Esophagus squamous epithelium (tissue), 5 donors: ENCODE results near the gene TMEM215. TPM values are rescaled to one million over a fixed set of nuclear protein-coding genes. Genes with fewer than 3 reads are reported as not detected.

ENCODE experiments used
- DNase-seq: peaks from one replicate; lab custom pipeline; 2025; lab: John Stamatoyannopoulos, UW
- H3K27ac ChIP-seq, 4 donors: fragments of 200-600 bp; sonication (generic); one replicate each; pipeline ENCODE4 v1.5.1; 2016 to 2019; ENCODE audit warnings: mild to moderate bottlenecking in 1 of 4
- H3K27me3 ChIP-seq, 4 donors: fragments of 200-600 bp; sonication (generic); 1 replicate in 3 of 4; 2 replicates in 1 of 4; pipeline versions ENCODE4 v1.5.1 to v1.6.0; 2017 to 2021; ENCODE audit warnings: antibody characterized with exemption in 1 of 4
- H3K36me3 ChIP-seq, 3 donors: fragments of 200-600 bp; sonication (generic); one replicate each; pipeline ENCODE4 v1.5.1; 2016 to 2019
- H3K4me1 ChIP-seq, 3 donors: fragments of 200-600 bp; sonication (generic); one replicate each; pipeline ENCODE4 v1.5.1; 2017 to 2019
- H3K4me3 ChIP-seq, 4 donors: fragments of 200-600 bp; sonication (generic); 1 replicate in 3 of 4; 2 replicates in 1 of 4; pipeline ENCODE4 v1.5.1; 2016 to 2019; ENCODE audit warnings: mild to moderate bottlenecking in 2 of 4, moderate library complexity in 1 of 4
- H3K9me3 ChIP-seq, 3 donors: fragments of 200-600 bp; sonication (generic); one replicate each; pipeline ENCODE4 v1.5.1; 2016 to 2019
- POLR2A ChIP-seq, 4 donors: fragments of 450-650 bp; IDR thresholded peaks; one replicate each; pipeline ENCODE4 v1.6.1; 2017; ENCODE audit warnings: antibody characterized with exemption in 4 of 4, mild to moderate bottlenecking in 4 of 4, moderate library complexity in 3 of 4
- WGBS, 2 donors: methylation state at CpG; one replicate each; pipeline ENCODE4 v1.1.5; 2018; 5-methylcytosine and 5-hydroxymethylcytosine counted together
- intact Hi-C: fragments of 100-400 bp; cut with DNase I; formaldehyde crosslinking; loops from one replicate; pipeline ENCODE4 v1.15.0; 2022
- small RNA-seq, 4 donors: library from RNA; depleted of rRNA; stranded (forward); fragments of <200 nt; gene quantifications; one replicate each; pipeline ENCODE3, GENCODE V24; 2016
- total RNA-seq, 4 donors: library from RNA; depleted of rRNA; stranded (reverse); fragments of >200 nt; gene quantifications; one replicate each; pipeline ENCODE4 v1.1.0, GENCODE V29; 2016
- TF ChIP-seq, protein P1 (sequence below), 6 experiments: fragments of 450-650 bp in 4 of 6; fragments of 200-600 bp in 2 of 6; sonication (generic) in 2 of 6; IDR thresholded peaks; one replicate each; pipeline ENCODE4 v1.5.1; 2016 to 2019; ENCODE audit warnings: antibody characterized with exemption in 6 of 6, mild to moderate bottlenecking in 4 of 6, moderate library complexity in 4 of 6
- donor health status: DM: yes; HTN: yes; CAD: no.

The TMEM215 gene
- total RNA-seq, 4 donors from 2014 or later, result not detected

DNA sequence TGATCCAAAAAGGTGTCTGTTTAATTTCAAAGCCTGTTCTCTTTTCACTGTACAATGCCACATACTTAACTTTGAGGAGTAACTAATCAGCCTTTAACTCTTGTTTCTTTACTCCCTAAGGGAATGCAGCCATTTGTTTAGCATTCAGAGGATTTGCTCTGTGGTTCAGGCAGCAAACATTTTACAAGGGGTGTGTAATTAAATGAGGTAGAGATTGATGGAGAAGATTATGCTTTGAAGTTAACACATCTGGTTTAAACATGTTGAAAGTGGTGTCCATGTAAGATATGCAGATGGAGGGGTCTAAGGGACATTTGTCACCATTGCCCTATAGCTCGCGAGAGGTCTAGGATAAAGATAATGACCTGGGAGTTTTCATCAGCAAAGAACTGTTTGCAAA is 41.9 kb downstream of the TMEM215 start:
- H3K4me1 ChIP-seq, result no peaks in the 10 kb centered on the region
- intact Hi-C loops, result no loop called here

DNA sequence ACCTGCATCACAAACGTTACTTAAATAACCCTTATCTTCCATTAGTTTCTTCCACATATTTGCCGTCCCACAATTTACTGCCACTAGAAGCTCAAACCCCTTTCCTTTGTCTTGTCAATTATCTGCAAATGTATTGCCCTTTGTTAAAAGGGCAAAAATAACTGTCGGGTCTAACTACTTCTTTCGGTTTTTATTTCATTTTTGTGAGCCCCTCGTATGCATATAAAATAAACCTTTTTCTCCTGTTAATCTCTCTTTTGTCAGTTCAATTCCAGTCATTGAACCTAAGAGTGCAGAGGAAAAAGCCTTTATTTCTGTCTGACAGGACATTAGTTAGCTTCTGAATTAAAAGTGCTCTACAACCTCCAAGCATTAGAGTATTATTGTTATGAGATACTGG is 45.5 kb downstream of the TMEM215 start:
- Histone ChIP-seq H3K4me1 (no peaks in the 10 kb centered on the region), H3K27ac (no peak overlapping the region), H3K36me3 (no peaks in the 10 kb centered on the region), H3K9me3 (no peaks in the 10 kb centered on the region), H3K27me3 (no peaks in the 10 kb centered on the region), H3K4me3 (no peak overlapping the region)
- DNase-seq, result no peak
- intact Hi-C loops, result no loop called here
- 52 to 56% methylated on average over 5 of the region's 5 CpGs for WGBS, 2 donors
- TF ChIP-seq, protein P1, sequence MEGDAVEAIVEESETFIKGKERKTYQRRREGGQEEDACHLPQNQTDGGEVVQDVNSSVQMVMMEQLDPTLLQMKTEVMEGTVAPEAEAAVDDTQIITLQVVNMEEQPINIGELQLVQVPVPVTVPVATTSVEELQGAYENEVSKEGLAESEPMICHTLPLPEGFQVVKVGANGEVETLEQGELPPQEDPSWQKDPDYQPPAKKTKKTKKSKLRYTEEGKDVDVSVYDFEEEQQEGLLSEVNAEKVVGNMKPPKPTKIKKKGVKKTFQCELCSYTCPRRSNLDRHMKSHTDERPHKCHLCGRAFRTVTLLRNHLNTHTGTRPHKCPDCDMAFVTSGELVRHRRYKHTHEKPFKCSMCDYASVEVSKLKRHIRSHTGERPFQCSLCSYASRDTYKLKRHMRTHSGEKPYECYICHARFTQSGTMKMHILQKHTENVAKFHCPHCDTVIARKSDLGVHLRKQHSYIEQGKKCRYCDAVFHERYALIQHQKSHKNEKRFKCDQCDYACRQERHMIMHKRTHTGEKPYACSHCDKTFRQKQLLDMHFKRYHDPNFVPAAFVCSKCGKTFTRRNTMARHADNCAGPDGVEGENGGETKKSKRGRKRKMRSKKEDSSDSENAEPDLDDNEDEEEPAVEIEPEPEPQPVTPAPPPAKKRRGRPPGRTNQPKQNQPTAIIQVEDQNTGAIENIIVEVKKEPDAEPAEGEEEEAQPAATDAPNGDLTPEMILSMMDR (IDR thresholded peaks at IDR 0.05), result no peak
- TF ChIP-seq POLR2A (IDR thresholded peaks at IDR 0.05), result no peak

More for the DNA sequence above, 41.9 kb downstream of the TMEM215 start:
- no peak for DNase-seq
- TF ChIP-seq POLR2A (IDR thresholded peaks at IDR 0.05), result no peak
- TF ChIP-seq, protein P1 (IDR thresholded peaks at IDR 0.05), result no peak
- H3K27me3 ChIP-seq, result peaks cover 0 to 4% (median 0%) of the 10 kb centered on the region in 4 donors
- 76 to 82% methylated on average over 2 of the region's 2 CpGs for WGBS, 2 donors
- H3K36me3 ChIP-seq, result no peaks in the 10 kb centered on the region
- no peak overlapping the region for H3K4me3 ChIP-seq
- no peaks in the 10 kb centered on the region for H3K9me3 ChIP-seq
- no peak overlapping the region for H3K27ac ChIP-seq

DNA sequence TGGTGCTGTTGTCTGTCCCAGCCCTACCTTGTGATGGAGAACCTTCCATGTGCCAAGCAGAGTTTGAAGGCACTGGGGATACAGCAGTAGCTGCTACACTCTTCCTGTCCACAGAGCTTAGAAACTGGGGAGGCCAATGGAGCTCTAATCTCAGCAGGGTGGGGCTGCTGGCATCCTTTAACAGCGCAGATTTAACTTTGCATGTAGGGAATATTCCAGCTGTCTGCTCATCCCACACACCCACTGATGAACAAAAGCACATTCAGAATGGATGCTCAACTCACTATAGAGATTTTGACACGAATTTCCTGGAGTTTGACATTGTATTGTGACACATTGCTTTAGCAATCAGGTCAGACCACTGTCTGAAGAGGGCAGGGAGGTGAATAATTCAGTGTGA is 49.0 kb downstream of the TMEM215 start:
- H3K36me3 ChIP-seq, result no peaks in the 10 kb centered on the region
- no peaks in the 10 kb centered on the region for H3K9me3 ChIP-seq
- intact Hi-C loops, result no loop called here

More for the DNA sequence above, 49.0 kb downstream of the TMEM215 start:
- H3K4me3 ChIP-seq, result no peak overlapping the region
- WGBS, 2 donors, result 40 to 44% methylated on average over 2 of the region's 2 CpGs
- TF ChIP-seq, protein P1 (IDR thresholded peaks at IDR 0.05), result no peak
- TF ChIP-seq POLR2A (IDR thresholded peaks at IDR 0.05), result no peak
- no peak for DNase-seq
- no peak overlapping the region for H3K27ac ChIP-seq
- no peaks in the 10 kb centered on the region for H3K27me3 ChIP-seq
- no peaks in the 10 kb centered on the region for H3K4me1 ChIP-seq

Small RNA genes lying within 50 kb of the gene (small RNA-seq; reads per million reads assigned to genes)
- gene RF00019, result 0 reads per million in 4 donors

Other genes with a start within 250 kb of the TMEM215 start
- 1 to 10 TPM; 1.1 to 5.3 (median 2.0) TPM for gene SMIM27, start 231.2 kb upstream of the TMEM215 start, total RNA-seq
- 10 to 100 TPM; 12.2 to 19.8 (median 16.0) TPM for gene TOPORS, start 231.0 kb upstream of the TMEM215 start, total RNA-seq
- 10 to 100 TPM; 33.7 to 83.7 (median 48.3) TPM for gene NDUFB6, start 210.4 kb upstream of the TMEM215 start, total RNA-seq
- not detected for gene TAF1L, start 147.9 kb upstream of the TMEM215 start, total RNA-seq
- gene APTX, start 218.1 kb downstream of the TMEM215 start, total RNA-seq, result 10 to 100 TPM; 14.3 to 35.6 (median 33.8) TPM
- gene DNAJA1, start 241.7 kb downstream of the TMEM215 start, total RNA-seq, result 10 to 100 TPM; 44.4 to 79.5 (median 58.3) TPM